Measurements from ENCODE around the gene CYP4V2. TPM values are rescaled to one million over a fixed set of nuclear protein-coding genes. Genes with fewer than 3 reads are reported as not detected.

CYP4V2 gene
- total and polyA plus RNA-seq, 2 experiments from 2014 or later: 1.5 to 3.1 TPM

- DNase-seq (ENCODE audit: low spot score) (no peak), ATAC-seq (no peak)
- Mint-ChIP-seq H3K36me3 (ENCODE audit: low read depth) (peaks cover 46% of the 10 kb centered on the region), H3K4me3 (no peak within 1 kb of the TSS), H3K4me1 (peaks cover 18% of the 10 kb centered on the region; the same call in 2 of the 3 replicates), H3K27ac (no peak within 1 kb of the TSS; the same call in 1 of the 2 replicates), H3K27me3 (ENCODE audit: insufficient read depth, low read depth, poor library complexity) (peaks cover 4% of the 10 kb centered on the region), H3K9me3 (peaks cover 49% of the 10 kb centered on the region)
- 0 out of 2 replicates have a peak, but pooled peaks cover 14% of the 10 kb centered on the region for H3K4me1 ChIP-seq (ENCODE audit: insufficient read depth)
- 0 out of 2 replicates have a peak within 1 kb of the TSS, but pooled peaks have one; percentile 5 for H2AFZ ChIP-seq
- 0 out of 2 replicates have a peak within 1 kb of the TSS, but pooled peaks have one; percentile 22 for H3K27ac ChIP-seq (ENCODE audit: low read depth)
- TF ChIP-seq CTCF (conservative IDR thresholded peaks at IDR 0.05; ENCODE audit: low read depth in 2 of 2) (no peak), EZH2phosphoT487 (IDR thresholded peaks at IDR 0.05; ENCODE audit: unreplicated experiment) (no peak), ZNF114 (CRISPR knock-in tag; IDR thresholded peaks at IDR 0.05) (no peak), ETS1 (IDR thresholded peaks at IDR 0.05) (no peak), JUNB (IDR thresholded peaks at IDR 0.05; ENCODE audit: unreplicated experiment) (no peak), POLR2AphosphoS5 (IDR thresholded peaks at IDR 0.05; ENCODE audit: low read depth) (no peak), ZNF462 (CRISPR knock-in tag; IDR thresholded peaks at IDR 0.05) (no peak), CREB1 (CRISPR knock-in tag; IDR thresholded peaks at IDR 0.05; ENCODE audit: low read depth) (no peak), ZNF331 (CRISPR knock-in tag; IDR thresholded peaks at IDR 0.05; ENCODE audit: low read depth) (no peak), STAT1 (IDR thresholded peaks at IDR 0.05; ENCODE audit: unreplicated experiment) (no peak), NANOG (IDR thresholded peaks at IDR 0.05; ENCODE audit: borderline replicate concordance) (no peak), REST (IDR thresholded peaks at IDR 0.05; ENCODE audit: unreplicated experiment) (no peak), EZH2 (IDR thresholded peaks at IDR 0.05; ENCODE audit: low read depth, unreplicated experiment) (no peak)
- peaks cover 24% of the 10 kb centered on the region for H3K36me3 ChIP-seq (ENCODE audit: insufficient read depth)
- no peaks in the 10 kb centered on the region for H4K20me1 ChIP-seq (replicated peaks; ENCODE audit: insufficient read depth)
- H3K4me3 ChIP-seq: no peak within 1 kb of the TSS
- peak within 1 kb of the TSS; percentile 48; the same call in 1 of the 2 replicates for H3K4me2 ChIP-seq
- H3K79me2 ChIP-seq (replicated peaks; ENCODE audit: insufficient read depth): no peaks in the 10 kb centered on the region
- peaks cover 3% of the 10 kb centered on the region; the same call in 1 of the 2 replicates for H3K9me2 ChIP-seq (ENCODE audit: insufficient read depth)
- H3F3A ChIP-seq (replicated peaks; ENCODE audit: low read depth): no peaks in the 10 kb centered on the region
- no peaks in the 10 kb centered on the region for H3K27me3 ChIP-seq (ENCODE audit: insufficient read depth)
These were observed 35.9 kb downstream of the CYP4V2 start, which contains the start of gene KLKB1 for GRCh38 chr4:186227221-186227620. KLKB1 (plus strand) TSS chr4:186227507; CDS start chr4:186228196, 689 bp downstream.
